Progenitor cell of endocrine pancreas (in vitro differentiated cells): ENCODE measurements around the gene SLC7A1. TPM values are rescaled to one million over a fixed set of nuclear protein-coding genes. Genes with fewer than 3 reads are reported as not detected.

Source experiments
- DNase-seq: peaks from one replicate; pipeline ENCODE4 v3.0.0; 2021; ENCODE audit warnings: low spot score; ENCODE audit not compliant: unreplicated experiment
- H3K27ac Mint-ChIP-seq: 2 replicates; pipeline ENCODE4 v1.8.0; 2021; ENCODE audit warnings: mild to moderate bottlenecking, moderate library complexity, mixed read lengths
- H3K27me3 Mint-ChIP-seq: 2 replicates; pipeline ENCODE4 v1.8.0; 2021; ENCODE audit warnings: mixed read lengths
- H3K36me3 Mint-ChIP-seq: 2 replicates; pipeline ENCODE4 v1.8.0; 2022; ENCODE audit warnings: mixed read lengths; ENCODE audit not compliant: insufficient read depth
- H3K4me1 Mint-ChIP-seq: 2 replicates; pipeline ENCODE4 v1.8.0; 2021; ENCODE audit warnings: low read depth, mixed read lengths
- H3K4me3 Mint-ChIP-seq: 2 replicates; pipeline ENCODE4 v1.8.0; 2021; ENCODE audit warnings: low read depth, mild to moderate bottlenecking, moderate library complexity, mixed read lengths
- H3K9me3 Mint-ChIP-seq: 2 replicates; pipeline ENCODE4 v1.8.0; 2021; ENCODE audit warnings: low read depth, mixed read lengths
- total RNA-seq: library from RNA; stranded (reverse); gene quantifications from 2 replicates; pipeline ENCODE4 v1.2.1, GENCODE V29; 2021
- TF ChIP-seq, protein P1 (sequence below): fragments of 200-600 bp; sonication (generic); IDR thresholded peaks from one replicate; pipeline ENCODE4 v1.5.0; 2021; ENCODE audit warnings: antibody characterized with exemption, mild to moderate bottlenecking; ENCODE audit not compliant: unreplicated experiment

The SLC7A1 gene
- total RNA-seq, 1 donor from 2014 or later = 31.3 TPM

GRCh38 chr13:29508876-29509252, 86.6 kb downstream of the SLC7A1 start:
- H3K27me3 Mint-ChIP-seq = peaks cover 6% of the 10 kb centered on the region
- peaks cover 6% of the 10 kb centered on the region for H3K36me3 Mint-ChIP-seq
- H3K27ac Mint-ChIP-seq = peak overlapping the region; percentile 50
- no peak overlapping the region for H3K4me3 Mint-ChIP-seq
- TF ChIP-seq, protein P1, sequence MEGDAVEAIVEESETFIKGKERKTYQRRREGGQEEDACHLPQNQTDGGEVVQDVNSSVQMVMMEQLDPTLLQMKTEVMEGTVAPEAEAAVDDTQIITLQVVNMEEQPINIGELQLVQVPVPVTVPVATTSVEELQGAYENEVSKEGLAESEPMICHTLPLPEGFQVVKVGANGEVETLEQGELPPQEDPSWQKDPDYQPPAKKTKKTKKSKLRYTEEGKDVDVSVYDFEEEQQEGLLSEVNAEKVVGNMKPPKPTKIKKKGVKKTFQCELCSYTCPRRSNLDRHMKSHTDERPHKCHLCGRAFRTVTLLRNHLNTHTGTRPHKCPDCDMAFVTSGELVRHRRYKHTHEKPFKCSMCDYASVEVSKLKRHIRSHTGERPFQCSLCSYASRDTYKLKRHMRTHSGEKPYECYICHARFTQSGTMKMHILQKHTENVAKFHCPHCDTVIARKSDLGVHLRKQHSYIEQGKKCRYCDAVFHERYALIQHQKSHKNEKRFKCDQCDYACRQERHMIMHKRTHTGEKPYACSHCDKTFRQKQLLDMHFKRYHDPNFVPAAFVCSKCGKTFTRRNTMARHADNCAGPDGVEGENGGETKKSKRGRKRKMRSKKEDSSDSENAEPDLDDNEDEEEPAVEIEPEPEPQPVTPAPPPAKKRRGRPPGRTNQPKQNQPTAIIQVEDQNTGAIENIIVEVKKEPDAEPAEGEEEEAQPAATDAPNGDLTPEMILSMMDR = no peak
- peaks cover 10% of the 10 kb centered on the region for H3K4me1 Mint-ChIP-seq
- DNase-seq = no peak
- no peaks in the 10 kb centered on the region for H3K9me3 Mint-ChIP-seq

DNA sequence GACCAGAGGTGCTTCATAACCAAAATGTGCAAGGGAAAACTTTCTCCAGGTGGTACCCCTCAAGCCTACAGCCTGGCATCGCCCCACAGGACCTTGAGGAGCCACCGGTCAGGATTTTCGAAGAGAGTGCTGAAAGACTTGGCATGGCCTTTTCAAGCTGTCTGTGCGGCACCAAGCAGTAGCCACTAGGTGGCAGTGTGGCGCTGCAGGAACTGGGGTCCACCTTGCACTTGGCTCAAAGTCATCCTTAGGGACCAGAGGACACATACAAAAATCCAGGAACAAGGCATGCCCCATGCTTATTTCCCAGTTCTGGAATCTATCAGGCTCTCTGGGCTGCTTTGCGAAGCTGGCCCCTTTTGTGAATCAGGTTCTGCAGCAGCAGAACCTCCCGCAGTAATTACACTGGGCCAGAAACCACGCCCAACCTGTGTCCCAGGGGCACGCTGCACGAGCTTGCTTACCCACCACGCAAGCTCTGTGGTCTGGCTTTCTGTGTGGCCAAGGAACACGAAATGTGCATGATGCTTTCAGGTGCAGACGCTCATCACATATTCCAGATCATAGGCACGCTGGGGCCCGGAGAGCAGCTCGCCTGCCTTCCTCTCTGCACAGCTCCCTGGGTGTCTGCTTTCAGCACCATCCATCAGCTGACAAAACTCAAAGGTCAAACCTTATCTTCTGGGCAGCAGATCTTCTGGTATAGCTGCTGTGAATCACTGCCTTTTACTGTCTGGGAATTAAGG, 87.2 kb downstream of the SLC7A1 start:
- Mint-ChIP-seq H3K9me3 (no peaks in the 10 kb centered on the region), H3K27ac (peak overlapping the region; percentile 50), H3K36me3 (peaks cover 3% of the 10 kb centered on the region), H3K4me1 (peaks cover 10% of the 10 kb centered on the region), H3K4me3 (no peak overlapping the region), H3K27me3 (peaks cover 11% of the 10 kb centered on the region)
- TF ChIP-seq, protein P1 = peak; percentile 97
- DNase-seq = peak; percentile 84

DNA sequence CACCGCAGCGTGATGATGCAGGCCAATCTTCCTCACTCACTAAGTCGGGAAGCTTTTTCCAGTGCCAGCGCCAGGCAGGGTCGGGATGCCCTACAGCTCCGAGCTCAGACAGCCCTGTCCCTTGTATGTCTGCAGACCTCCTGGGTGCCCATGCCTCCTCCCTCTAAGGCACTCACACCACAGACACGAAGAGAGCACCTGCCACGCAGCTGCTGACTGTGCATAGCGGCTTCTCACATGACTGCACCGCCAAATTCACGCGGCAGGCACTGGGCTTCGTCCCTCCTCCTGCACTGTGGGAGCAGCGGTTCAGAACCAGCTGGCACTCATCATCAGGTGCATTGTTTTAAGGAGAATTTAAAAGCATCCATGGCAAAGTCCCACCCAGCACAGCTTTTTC, 88.1 kb downstream of the SLC7A1 start:
- Mint-ChIP-seq H3K36me3 (peaks cover 2% of the 10 kb centered on the region), H3K4me3 (no peak overlapping the region), H3K27me3 (peaks cover 18% of the 10 kb centered on the region), H3K4me1 (peaks cover 10% of the 10 kb centered on the region), H3K9me3 (no peaks in the 10 kb centered on the region), H3K27ac (no peak overlapping the region)
- DNase-seq = no peak
- TF ChIP-seq, protein P1 = no peak

DNA sequence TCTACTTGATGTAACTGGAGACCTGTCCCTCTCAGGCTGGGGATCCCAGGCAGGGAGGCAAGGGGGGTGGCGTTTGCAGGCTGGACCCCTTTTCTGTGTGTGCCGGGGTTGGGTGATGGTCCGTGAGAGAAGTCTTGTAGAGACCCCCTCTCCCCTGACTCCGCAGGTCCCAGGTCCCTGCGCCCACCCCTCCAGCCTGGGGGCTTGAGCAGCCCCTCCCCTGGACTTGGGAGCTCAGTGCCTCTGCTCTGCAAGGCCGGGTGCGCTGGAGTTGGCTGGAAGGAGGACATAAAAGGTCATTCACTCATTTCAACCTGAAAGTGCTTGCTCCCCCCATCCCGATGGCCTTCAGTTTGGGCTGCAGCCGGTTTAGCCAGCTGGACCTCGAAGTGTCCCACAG, 89.5 kb downstream of the SLC7A1 start:
- Mint-ChIP-seq H3K27ac (no peak overlapping the region), H3K4me3 (no peak overlapping the region), H3K9me3 (no peaks in the 10 kb centered on the region), H3K27me3 (peaks cover 23% of the 10 kb centered on the region), H3K4me1 (peaks cover 10% of the 10 kb centered on the region), H3K36me3 (no peaks in the 10 kb centered on the region)
- TF ChIP-seq, protein P1 = no peak
- DNase-seq = no peak

DNA sequence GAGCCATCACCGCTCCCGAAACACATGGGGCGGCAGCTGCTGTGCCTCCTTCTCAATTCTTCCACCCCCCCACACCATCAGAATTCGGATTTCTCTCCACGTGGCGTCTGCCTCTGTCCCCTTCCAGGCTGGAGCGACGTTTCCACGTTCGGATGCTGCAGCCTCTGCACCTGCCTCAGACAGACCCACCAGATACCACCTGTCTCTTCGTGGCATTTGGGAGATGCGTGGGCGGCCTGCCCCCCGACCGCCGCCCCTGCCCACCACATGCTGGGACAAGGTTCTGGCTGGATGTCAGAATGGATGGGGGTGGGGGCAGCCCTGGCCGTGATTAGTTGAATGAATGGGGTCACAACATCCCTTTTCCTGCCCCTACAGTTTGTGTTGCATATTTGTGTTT, 90.0 kb downstream of the SLC7A1 start:
- H3K36me3 Mint-ChIP-seq = no peaks in the 10 kb centered on the region
- no peak overlapping the region for H3K27ac Mint-ChIP-seq
- peaks cover 24% of the 10 kb centered on the region for H3K27me3 Mint-ChIP-seq
- DNase-seq = no peak
- no peak overlapping the region for H3K4me3 Mint-ChIP-seq
- TF ChIP-seq, protein P1 = no peak
- H3K9me3 Mint-ChIP-seq = no peaks in the 10 kb centered on the region
- H3K4me1 Mint-ChIP-seq = peaks cover 10% of the 10 kb centered on the region
